HepG2 (cell line): Measurements from ENCODE around the gene FXYD1.

Experiments
- ATRX ChIP-seq: sonication (generic); formaldehyde crosslinking; IDR thresholded peaks from 2 replicates; pipeline ENCODE4 v1.4.0; 2020; ENCODE audit warnings: missing genetic modification reagents, borderline replicate concordance
- DNMT1 ChIP-seq: sonication (generic); formaldehyde crosslinking; IDR thresholded peaks from 2 replicates; pipeline ENCODE4 v1.5.1; 2020; ENCODE audit warnings: mild to moderate bottlenecking, missing genetic modification reagents
- HOXA3 ChIP-seq: sonication (generic); formaldehyde crosslinking; IDR thresholded peaks from 2 replicates; pipeline ENCODE4 v1.5.0; 2020; ENCODE audit warnings: missing genetic modification reagents
- JUN ChIP-seq: sonication (generic); formaldehyde crosslinking; IDR thresholded peaks from 2 replicates; pipeline ENCODE4 v1.4.0; 2020; ENCODE audit warnings: mild to moderate bottlenecking, missing genetic modification reagents
- JUNB ChIP-seq: sonication (generic); formaldehyde crosslinking; IDR thresholded peaks from 2 replicates; pipeline ENCODE4 v1.8.0; 2022; ENCODE audit warnings: missing genetic modification reagents, mild to moderate bottlenecking, borderline replicate concordance
- NBN ChIP-seq: fragments of 450-650 bp; conservative IDR thresholded peaks from 2 replicates; pipeline ENCODE4 v1.6.1; 2017
- NFE2 ChIP-seq: sonication (generic); formaldehyde crosslinking; IDR thresholded peaks from 2 replicates; pipeline ENCODE4 v1.4.0; 2020; ENCODE audit warnings: missing genetic modification reagents
- PHF5A ChIP-seq: IDR thresholded peaks from one replicate; pipeline ENCODE4 v1.6.1; 2018; ENCODE audit warnings: low read depth, missing genetic modification reagents; ENCODE audit not compliant: unreplicated experiment
- POLR2AphosphoS5 ChIP-seq: IDR thresholded peaks from 2 replicates; pipeline ENCODE4 v1.6.1; 2012; ENCODE audit warnings: low read depth, low read length
- RXRA ChIP-seq: sonication (generic); formaldehyde crosslinking; IDR thresholded peaks from 2 replicates; pipeline ENCODE4 v1.5.1; 2020; ENCODE audit warnings: missing genetic modification reagents
- ZNF124 ChIP-seq: sonication (generic); formaldehyde crosslinking; IDR thresholded peaks from 2 replicates; pipeline ENCODE4 v1.4.0; 2020; ENCODE audit warnings: missing genetic modification reagents
- ZNF468 ChIP-seq: sonication (generic); formaldehyde crosslinking; IDR thresholded peaks from 2 replicates; pipeline ENCODE4 v1.8.0; 2022; ENCODE audit warnings: mild to moderate bottlenecking, moderate library complexity, missing genetic modification reagents
- ZSCAN12 ChIP-seq: sonication (generic); formaldehyde crosslinking; IDR thresholded peaks from 2 replicates; pipeline ENCODE4 v1.9.0; 2021; ENCODE audit warnings: mild to moderate bottlenecking, missing genetic modification reagents
- TF ChIP-seq, protein P1 (sequence below): sonication (generic); formaldehyde crosslinking; IDR thresholded peaks from 2 replicates; pipeline ENCODE4 v1.4.0; 2020; ENCODE audit warnings: missing genetic modification reagents

GRCh38 chr19:35104361-35104760 lies 34.3 kb upstream of the FXYD1 start:
- TF ChIP-seq, protein P1, sequence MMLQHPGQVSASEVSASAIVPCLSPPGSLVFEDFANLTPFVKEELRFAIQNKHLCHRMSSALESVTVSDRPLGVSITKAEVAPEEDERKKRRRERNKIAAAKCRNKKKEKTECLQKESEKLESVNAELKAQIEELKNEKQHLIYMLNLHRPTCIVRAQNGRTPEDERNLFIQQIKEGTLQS (CRISPR knock-in tag) = no peak
- TF ChIP-seq HOXA3 (CRISPR knock-in tag) (no peak), NBN (no peak), ATRX (CRISPR knock-in tag) (no peak), JUN (no peak), JUNB (CRISPR knock-in tag) (no peak), RXRA (CRISPR knock-in tag) (no peak), ZNF124 (CRISPR knock-in tag) (no peak), ZNF468 (no peak), ZSCAN12 (CRISPR knock-in tag) (no peak), POLR2AphosphoS5 (no peak), DNMT1 (CRISPR knock-in tag) (no peak), NFE2 (CRISPR knock-in tag) (no peak), PHF5A (no peak)
